ENCODE measurements around the gene SND1. TPM values are rescaled to one million over a fixed set of nuclear protein-coding genes. Genes with fewer than 3 reads are reported as not detected.

SND1 gene
- total RNA-seq, 3 donors from 2014 or later, result 83.5 to 131 (median 120) TPM

DNA sequence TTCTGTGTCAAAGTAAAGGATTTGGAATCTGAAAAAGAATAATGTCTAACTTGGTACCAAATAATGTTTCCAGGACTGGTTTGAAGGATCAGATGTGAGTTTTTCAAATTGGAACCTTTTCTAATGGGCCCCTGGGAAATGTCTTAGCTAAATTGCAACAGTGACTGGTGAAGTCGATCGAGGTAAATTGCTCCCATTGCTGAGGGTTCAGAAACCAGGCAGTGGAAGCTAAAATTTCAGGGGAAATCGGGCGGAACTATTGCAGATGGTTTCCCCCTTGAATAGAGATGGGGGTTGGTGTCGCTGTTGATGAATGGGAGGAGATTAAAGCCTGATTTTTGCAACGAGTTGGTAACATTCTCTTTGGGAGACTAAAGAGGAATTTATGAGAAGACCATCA, 112.7 kb downstream of the SND1 start:
- no peak overlapping the region for H3K4me3 ChIP-seq
- H3K36me3 ChIP-seq, result no peaks in the 10 kb centered on the region
- intact Hi-C loops (cut with DNase I; ENCODE audit: low total_unique reads), result no loop called here
- no peaks in the 10 kb centered on the region for H3K9me3 ChIP-seq
- DNase-seq (ENCODE audit: low spot score in 2 of 2), result no peak
- H3K4me1 ChIP-seq, result no peaks in the 10 kb centered on the region
- H3K27ac ChIP-seq, result no peak overlapping the region
- no peaks in the 10 kb centered on the region for H3K27me3 ChIP-seq
- TF ChIP-seq, protein P1, sequence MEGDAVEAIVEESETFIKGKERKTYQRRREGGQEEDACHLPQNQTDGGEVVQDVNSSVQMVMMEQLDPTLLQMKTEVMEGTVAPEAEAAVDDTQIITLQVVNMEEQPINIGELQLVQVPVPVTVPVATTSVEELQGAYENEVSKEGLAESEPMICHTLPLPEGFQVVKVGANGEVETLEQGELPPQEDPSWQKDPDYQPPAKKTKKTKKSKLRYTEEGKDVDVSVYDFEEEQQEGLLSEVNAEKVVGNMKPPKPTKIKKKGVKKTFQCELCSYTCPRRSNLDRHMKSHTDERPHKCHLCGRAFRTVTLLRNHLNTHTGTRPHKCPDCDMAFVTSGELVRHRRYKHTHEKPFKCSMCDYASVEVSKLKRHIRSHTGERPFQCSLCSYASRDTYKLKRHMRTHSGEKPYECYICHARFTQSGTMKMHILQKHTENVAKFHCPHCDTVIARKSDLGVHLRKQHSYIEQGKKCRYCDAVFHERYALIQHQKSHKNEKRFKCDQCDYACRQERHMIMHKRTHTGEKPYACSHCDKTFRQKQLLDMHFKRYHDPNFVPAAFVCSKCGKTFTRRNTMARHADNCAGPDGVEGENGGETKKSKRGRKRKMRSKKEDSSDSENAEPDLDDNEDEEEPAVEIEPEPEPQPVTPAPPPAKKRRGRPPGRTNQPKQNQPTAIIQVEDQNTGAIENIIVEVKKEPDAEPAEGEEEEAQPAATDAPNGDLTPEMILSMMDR (IDR thresholded peaks at IDR 0.05), result no peak
- TF ChIP-seq POLR2A (IDR thresholded peaks at IDR 0.05), result no peak
- TF ChIP-seq POLR2AphosphoS5 (IDR thresholded peaks at IDR 0.05), result no peak

- Histone ChIP-seq H3K4me1 (no peaks in the 10 kb centered on the region), H3K9me3 (no peaks in the 10 kb centered on the region), H3K36me3 (no peaks in the 10 kb centered on the region), H3K27ac (no peak overlapping the region), H3K27me3 (no peaks in the 10 kb centered on the region), H3K4me3 (no peak overlapping the region)
- TF ChIP-seq, protein P1 (IDR thresholded peaks at IDR 0.05), result no peak
- TF ChIP-seq POLR2A (IDR thresholded peaks at IDR 0.05), result no peak
- TF ChIP-seq POLR2AphosphoS5 (IDR thresholded peaks at IDR 0.05), result no peak
- intact Hi-C loops (cut with DNase I; ENCODE audit: low total_unique reads), result no loop called here
- no peak for DNase-seq (ENCODE audit: low spot score in 2 of 2)
Measured at GRCh38 chr7:127765150-127765549, 113.2 kb downstream of the SND1 start.

- H3K36me3 ChIP-seq, result no peaks in the 10 kb centered on the region
- no peaks in the 10 kb centered on the region for H3K27me3 ChIP-seq
- intact Hi-C loops (cut with DNase I; ENCODE audit: low total_unique reads), result no loop called here
- no peak for TF ChIP-seq POLR2AphosphoS5 (IDR thresholded peaks at IDR 0.05)
- no peak for DNase-seq (ENCODE audit: low spot score in 2 of 2)
- no peaks in the 10 kb centered on the region for H3K9me3 ChIP-seq
- no peaks in the 10 kb centered on the region for H3K4me1 ChIP-seq
- H3K4me3 ChIP-seq, result no peak overlapping the region
- no peak overlapping the region for H3K27ac ChIP-seq
Measured at GRCh38 chr7:127766831-127767459, 115.0 kb downstream of the SND1 start.

- intact Hi-C loops (cut with DNase I; ENCODE audit: low total_unique reads), result no loop called here
- Histone ChIP-seq H3K4me3 (no peak overlapping the region), H3K36me3 (no peaks in the 10 kb centered on the region), H3K27ac (no peak overlapping the region), H3K4me1 (no peaks in the 10 kb centered on the region), H3K9me3 (no peaks in the 10 kb centered on the region), H3K27me3 (no peaks in the 10 kb centered on the region)
- TF ChIP-seq, protein P1 (IDR thresholded peaks at IDR 0.05), result no peak
- no peak for TF ChIP-seq POLR2AphosphoS5 (IDR thresholded peaks at IDR 0.05)
- no peak for TF ChIP-seq POLR2A (IDR thresholded peaks at IDR 0.05)
- no peak for DNase-seq (ENCODE audit: low spot score in 2 of 2)
Measured at GRCh38 chr7:127768241-127768640, 116.2 kb downstream of the SND1 start.

DNA sequence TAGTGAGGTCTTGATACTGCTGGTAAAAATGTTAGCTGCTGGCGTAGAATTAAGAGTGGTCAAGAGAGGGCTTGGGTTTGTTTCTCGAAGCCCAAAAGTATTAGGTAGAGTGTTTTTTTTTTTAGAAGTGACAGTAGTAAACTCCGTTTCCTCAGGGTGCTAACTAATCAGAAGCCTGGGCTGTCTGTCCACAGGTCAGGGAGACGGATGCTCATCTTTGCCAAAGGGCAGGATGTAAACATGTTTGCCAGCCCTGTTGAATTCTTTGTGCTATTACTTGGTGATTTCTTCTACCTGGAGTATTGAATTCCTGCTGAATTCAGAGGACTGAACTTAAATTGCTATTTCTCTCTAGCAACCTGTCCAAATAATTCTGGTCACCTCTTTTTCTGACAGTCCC, 117.1 kb downstream of the SND1 start:
- H3K4me3 ChIP-seq, result no peak overlapping the region
- intact Hi-C loops (cut with DNase I; ENCODE audit: low total_unique reads), result no loop called here
- H3K36me3 ChIP-seq, result no peaks in the 10 kb centered on the region

More for the DNA sequence above, 117.1 kb downstream of the SND1 start:
- Histone ChIP-seq H3K9me3 (no peaks in the 10 kb centered on the region), H3K4me1 (no peaks in the 10 kb centered on the region), H3K27me3 (no peaks in the 10 kb centered on the region), H3K27ac (no peak overlapping the region)
- TF ChIP-seq POLR2A (IDR thresholded peaks at IDR 0.05) (no peak), POLR2AphosphoS5 (IDR thresholded peaks at IDR 0.05) (no peak)
- TF ChIP-seq, protein P1 (IDR thresholded peaks at IDR 0.05), result no peak
- no peak for DNase-seq (ENCODE audit: low spot score in 2 of 2)

Data from breast epithelium (tissue), 4 donors.